Right forelimb (tissue), 1 donor: Measurements from ENCODE around the gene FBXL13.
"Not testable (repeated sequence)": the region's sequence is repeated elsewhere in the genome, so short reads cannot be mapped to it uniquely, and the experiment has no call there.

ENCODE experiments used
- DNase-seq: peaks from one replicate; pipeline ENCODE4 v3.0.0-alpha.2; 2018

Gene FBXL13

DNA sequence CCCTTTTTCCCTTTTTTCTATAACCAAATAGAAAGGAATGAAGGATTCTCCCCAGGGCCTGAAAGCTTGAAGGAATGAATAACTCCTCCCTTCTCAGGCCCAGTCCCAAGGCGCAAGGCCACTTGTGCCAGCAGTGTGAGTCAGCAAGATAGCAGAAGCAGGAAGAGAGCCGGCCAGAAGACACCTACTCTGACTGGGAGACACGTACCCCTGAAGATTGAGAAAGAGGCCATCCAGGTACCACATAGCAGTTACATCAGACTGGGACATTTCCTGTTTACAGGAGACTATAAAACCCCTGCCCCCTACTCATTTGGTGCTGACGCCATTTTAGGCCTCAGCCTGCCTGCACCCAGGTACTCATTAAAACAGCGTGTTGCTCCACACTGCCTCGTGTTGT lies 96.3 kb downstream of the FBXL13 start:
- no peak for DNase-seq

DNA sequence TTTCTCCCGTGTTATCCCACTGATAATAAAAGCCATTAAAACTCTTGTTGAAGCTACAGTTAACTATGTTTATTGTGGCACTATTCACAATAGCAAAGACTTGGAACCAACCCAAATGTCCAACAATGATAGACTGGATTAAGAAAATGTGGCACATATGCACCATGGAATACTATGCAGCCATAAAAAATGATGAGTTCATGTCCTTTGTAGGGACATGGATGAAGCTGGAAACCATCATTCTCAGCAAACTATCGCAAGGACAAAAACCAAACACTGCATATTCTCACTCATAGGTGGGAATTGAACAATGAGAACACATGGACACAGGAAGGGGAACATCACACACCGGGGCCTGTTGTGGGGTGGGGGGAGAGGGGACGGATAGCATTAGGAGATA lies 97.0 kb downstream of the FBXL13 start:
- DNase-seq = not testable (repeated sequence)

DNA sequence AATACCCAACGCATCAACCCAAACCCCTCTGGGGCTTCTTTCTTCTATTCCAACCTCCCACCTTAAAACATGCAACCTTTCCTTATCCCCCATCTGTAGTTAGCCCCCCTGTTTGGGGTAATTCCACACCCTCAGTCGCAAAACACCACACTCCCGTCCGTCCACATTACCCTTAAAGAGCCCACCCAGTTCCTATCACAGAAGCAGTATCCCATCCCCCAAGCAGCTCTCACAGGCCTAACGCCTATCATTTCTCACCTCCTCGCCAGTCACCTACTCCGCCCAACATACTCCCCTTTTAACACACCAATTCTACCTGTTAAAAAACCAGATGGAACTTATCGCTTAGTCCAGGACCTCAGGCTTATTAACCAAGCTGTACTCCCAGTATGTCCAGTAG lies 98.1 kb downstream of the FBXL13 start:
- no peak for DNase-seq

DNA sequence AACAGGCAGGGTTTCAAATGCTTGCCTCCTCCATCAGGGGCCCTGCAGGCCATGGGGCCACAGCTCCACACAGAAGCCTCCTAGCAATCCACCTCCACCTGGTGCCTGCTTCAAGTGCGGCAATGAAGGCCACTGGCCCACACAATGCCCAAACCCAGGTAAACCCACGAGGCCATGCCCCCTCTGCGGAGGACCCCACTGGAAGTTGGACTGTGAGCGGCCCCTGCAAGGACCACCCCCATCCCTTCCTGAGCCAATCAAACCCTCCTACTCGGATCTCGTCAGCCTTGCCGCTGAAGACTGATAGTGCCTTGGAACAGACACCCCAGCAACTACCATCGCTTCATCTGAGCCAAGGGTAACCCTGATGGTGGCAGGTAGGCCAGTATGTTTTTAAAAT lies 98.7 kb downstream of the FBXL13 start:
- no peak for DNase-seq

DNA sequence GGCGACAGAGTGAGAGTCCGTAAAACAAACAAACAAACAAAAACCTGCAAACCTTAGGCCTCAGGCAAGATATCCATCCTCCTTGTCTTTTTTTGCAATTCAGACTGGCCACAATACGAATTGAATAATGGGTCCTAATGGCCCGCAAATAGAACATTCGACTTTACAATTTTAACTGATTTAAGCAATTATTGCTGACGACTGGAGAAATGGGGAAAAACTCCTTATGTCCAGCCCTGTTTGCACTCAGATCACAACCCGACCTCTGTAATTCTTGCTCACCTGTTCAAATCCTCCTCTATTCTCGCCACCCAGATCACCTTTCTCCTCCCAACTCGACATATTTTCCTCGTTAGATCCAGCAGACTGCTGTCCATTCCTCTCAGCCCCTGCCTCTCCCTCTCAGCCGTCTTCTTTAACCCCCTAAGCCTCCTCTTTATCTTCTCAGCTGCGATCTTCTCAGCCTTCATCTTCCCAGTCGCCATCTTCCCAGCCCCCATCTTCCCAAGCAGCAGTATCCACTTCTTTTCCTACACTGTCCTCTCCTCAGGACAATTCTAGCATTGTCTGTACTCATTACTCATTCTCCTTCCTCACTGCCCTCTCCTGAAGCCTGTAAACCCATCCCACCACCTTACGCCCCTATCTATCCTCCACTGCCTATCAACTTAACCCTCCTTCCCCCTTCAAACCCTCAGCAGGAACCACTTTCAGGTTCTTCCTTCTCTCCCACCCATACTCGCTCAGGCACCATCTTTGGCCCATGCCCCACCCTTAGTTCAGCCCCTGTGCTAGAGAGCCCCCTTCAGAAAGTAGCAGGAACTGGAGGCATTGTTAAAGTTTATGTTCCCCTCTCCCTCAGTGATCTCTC lies 100.0 kb downstream of the FBXL13 start:
- no peak for DNase-seq

DNA sequence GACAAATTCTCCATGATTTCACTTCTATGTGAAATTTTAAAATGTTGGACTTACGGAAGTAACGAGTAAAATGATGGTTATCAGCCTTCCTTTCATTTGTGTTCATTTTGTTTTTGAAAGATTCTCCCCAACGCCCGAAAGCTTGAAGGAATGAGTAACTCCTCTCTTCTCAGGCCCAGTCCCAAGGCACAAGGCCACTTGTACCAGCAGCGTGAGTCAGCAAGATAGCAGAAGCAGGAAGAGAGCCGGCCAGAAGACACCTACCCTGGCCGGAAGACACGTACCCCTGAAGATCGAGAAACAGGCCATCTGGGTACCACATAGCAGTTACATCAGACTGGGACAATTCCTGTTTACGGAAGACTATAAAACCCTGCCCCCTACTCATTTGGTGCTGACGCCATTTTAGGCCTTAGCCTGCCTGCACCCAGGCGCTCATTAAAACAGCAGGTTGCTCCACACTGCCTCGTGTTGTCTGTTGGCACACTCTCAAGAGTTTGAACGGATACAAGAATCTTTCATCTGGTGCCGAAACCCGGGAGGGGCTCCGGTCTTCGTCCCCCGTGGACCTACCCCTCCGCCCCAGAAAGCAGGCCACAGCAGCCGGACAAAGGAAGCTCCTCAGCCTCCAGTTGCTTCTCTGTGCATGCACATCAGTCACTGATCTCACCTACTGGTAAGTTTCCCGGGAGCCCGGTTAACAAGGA lies 101.3 kb downstream of the FBXL13 start:
- no peak for DNase-seq

DNA sequence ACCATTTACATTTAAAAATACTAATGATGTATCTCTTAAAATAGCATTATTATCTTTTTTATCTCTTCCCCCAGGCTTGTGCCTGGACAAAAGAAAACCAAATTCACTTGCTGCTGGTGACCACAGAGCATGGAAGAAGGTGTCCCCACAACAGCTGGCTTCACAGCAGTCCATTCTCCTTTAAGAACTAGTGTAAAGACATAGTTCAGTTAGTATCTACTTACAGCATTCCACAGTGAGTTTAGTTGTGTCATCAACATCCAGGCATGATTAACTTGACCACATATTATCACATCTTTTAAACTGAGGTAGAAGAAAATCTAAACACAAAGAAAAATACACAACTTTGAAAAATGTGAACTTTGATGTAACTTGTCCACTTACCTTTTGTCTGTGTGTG lies 106.8 kb downstream of the FBXL13 start:
- no peak for DNase-seq

DNA sequence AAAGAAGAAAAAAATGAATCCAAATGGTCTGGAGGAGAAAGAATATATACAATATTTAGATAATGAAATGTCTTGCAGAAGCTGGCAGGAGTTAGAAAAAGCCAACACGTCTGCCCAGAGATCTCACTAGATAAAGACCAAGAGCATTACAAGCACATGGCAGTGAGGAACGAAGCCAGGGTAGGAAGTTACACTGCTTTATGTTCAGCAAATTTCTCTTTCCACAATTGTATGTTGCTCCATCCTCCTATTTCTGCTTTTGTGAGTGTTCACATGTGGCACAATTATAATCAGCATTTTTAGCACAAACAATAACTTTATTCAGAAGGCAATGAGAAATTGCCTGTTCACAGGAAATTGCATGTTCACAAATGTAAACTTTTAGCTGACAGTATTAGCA lies 108.1 kb downstream of the FBXL13 start:
- no peak for DNase-seq

DNA sequence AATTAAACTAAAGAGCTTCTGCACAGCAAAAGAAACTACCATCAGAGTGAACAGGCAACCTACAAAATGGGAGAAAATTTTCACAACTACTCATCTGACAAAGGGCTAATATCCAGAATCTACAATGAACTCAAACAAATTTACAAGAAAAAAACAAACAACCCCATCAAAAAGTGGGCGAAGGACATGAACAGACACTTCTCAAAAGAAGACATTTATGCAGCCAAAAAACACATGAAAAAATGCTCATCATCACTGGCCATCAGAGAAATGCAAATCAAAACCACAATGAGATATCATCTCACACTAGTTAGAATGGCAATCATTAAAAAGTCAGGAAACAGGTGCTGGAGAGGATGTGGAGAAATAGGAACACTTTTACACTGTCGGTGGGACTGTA lies 112.6 kb downstream of the FBXL13 start:
- not testable (repeated sequence) for DNase-seq

DNA sequence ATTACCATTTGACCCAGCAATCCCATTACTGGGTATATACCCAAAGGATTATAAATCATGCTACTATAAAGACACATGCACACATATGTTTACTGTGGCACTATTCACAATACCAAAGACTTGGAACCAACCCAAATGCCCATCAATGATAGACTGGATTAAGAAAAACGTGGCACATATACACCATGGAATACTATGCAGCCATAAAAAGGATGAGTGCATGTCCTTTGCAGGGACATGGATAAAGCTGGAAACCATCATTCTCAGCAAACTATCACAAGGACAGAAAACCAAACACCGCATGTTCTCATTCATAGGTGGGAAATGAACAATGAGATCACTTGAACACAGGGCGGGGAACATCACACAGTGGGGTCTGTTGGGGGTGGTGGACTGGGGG lies 116.6 kb downstream of the FBXL13 start:
- not testable (repeated sequence) for DNase-seq

DNA sequence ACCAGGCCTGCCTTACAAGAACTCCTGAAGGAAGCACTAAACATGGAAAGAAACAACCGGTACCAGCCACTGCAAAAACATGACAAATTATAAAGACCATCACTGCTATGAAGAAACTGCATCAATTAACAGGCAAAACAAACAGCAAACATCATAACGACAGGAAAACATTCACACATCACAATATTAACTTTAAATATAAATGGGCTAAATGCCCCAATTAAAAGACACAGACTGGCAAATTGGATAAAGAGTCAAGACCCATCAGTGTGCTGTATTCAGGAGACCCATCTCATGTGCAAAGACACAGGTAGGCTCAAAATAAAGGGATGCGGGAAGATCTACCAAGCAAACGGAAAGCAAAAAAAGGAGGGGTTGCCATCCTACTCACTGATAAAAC lies 120.2 kb downstream of the FBXL13 start:
- DNase-seq = not testable (repeated sequence)

DNA sequence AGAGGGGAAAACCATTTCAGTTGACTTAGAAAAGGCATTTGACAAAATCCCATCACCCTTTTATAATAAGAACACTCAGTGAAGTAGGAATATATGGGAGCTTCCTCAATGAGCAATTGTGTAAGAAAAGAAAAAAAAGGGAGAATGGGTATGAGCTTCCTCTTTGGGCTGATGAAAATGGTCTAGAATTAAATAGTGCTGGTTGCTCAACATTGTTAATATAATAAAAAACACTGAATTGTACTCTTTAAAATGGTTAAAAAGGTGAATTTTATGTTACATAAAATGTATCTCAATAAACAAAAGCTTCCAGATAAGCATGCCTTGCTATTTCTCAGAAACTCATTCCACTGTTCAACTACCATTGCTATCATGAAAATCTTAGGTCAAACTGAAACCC lies 121.2 kb downstream of the FBXL13 start:
- DNase-seq = no peak

DNA sequence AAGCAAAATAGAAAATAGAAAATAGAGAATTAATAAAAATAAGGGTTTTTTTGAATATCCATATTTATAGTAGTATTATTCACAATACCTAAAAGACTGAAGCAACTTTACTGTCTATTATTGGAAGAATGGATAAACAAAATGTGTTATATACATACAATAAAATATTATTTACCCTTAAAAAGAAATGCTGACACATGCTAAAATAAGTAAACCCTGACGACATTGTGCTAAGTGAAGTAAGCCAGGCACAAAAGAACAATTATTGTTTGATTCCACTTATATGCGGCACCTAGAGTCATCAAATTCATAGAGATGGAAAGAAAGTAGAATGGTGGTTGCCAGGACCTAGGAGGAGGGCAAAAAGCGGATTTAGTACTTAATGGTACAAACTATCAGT lies 122.8 kb downstream of the FBXL13 start:
- no peak for DNase-seq

DNA sequence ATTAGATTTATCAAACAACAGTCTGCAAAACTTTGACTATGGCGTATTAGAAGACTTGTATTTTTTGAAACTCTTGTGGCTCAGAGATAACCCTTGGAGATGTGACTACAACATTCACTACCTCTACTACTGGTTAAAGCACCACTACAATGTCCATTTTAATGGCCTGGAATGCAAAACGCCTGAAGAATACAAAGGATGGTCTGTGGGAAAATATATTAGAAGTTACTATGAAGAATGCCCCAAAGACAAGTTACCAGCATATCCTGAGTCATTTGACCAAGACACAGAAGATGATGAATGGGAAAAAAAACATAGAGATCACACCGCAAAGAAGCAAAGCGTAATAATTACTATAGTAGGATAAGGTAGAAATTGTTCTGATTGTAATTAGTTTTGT lies 130.4 kb downstream of the FBXL13 start:
- DNase-seq = no peak

DNA sequence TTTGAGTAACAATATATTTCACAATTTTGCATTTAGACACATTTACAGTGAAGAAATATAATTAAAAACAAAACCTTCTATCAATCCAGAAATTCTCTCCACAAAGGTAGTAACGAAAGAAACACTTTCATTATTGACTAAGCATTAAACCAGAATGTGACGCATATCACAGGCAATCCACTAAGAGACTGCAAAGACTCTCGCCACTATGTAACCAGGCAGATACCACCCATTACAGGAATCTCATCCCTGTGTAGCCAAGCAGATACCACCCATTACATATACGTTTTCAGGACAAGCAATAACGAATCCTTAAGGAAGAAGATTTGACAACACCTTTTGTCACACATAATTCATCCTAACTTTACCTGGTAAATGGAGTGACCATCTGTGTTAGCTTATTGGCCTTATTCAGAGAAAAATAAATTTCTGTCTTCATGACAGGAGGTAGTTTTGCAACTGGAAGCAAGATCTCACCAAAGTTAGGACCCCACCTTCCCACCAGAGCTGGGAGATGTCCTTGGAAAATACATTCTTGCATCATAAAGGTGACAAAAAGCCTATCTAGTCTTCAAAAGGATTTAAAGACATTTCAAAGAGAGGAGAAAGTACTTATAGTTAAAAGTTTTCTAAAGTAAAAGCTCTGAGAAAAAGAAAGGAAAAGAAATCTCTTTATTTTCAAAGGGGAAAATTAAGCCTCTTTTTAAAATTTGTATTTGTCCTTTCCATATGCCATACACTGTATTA lies 131.0 kb downstream of the FBXL13 start:
- no peak for DNase-seq

DNA sequence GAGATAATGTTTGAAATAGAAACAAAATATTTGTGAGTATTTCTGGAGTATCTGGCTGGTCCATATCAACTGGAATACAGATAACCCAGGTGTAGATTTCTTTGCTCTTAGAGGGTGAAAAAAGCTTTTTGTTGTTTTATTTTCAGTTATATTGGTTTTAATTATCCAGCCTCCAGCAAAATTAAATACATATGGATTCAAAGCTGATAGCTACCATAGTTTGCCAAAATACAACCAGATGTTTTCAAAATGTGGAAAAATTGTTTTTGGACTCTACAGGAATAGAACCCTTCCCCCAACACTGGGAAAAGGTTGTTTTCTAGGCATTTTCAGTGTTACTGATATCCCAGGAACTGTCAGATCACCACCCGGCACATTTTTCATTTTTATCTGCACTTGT lies 131.7 kb downstream of the FBXL13 start:
- DNase-seq = no peak

DNA sequence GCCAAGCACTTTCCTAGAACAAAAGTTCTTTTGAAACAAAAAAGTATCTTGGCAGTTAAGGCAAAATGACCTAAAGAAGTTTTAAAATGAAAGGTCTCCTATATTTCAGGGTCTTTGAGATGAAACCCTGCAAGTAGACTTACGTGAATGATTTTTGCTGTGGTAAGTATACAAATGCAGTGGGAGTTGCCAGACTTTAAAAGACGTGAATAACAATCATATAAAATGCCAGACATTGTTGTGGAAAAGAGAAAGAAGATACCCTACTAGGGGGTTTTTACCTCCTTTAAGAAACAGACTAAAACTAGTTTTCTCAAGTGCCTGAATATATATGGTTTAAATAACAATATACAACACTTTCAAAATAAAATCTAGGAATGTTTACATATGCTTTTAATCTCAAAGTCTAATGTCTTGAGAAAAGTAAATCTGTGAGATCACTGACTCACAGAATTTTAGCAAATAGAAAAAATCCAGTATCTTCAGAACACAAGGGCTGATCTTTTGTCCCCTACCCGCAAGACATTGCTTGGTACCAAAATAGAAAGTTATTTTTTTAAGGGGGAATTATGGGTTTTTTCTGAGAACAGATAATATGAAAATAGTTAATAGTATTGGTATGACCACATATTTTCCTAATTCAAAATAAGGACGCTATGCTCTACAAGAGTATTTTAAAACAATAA lies 132.3 kb downstream of the FBXL13 start:
- no peak for DNase-seq

DNA sequence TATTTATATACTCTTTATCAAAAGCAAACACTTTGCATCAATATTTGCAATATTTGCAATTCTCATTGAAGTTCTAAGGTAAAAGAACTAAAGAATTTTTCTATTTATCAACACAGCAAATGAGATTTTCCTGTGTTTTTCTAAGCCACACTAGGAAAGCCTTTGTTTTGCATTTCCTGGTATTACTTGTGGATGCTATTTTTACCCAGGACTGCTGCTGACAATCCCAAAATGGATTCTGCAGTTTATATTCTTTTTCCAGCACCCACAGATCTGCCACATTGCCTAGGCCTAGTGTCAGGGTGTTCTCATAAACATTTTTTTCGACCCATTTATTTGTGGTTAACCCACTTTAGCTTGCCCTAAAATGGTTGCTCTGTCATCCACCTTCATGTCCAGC lies 135.9 kb downstream of the FBXL13 start:
- DNase-seq = no peak

DNA sequence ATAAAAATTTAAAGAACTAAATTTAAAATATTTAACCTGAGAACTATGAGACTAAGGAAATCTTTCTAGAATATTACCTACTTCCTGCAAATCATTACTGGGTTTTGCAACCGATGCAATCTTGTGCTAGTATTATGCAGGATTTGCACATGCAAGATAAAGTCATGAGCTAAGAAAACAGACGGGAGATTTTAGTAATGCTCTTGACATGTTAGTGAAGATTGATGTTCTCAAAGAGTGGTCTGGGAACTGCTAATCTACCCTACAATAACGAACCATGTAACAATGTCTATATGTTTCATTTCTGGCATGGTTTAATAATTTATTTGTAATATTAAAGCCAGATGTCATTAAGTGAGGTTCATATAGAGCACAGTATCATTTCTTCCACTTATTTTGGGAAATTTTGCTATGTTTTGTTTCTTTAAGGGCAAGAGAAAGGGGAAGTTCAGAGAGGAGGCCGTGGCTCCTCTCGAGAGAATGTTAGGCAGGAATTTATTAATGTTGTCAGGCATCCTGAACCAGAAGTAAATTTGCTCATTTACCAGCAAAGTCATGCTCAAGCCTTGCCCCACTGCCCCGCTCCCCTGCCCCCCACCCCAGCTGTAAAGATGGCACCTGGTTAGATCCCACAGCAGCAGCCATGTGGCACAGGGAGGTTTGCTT lies 139.0 kb downstream of the FBXL13 start:
- DNase-seq = no peak

DNA sequence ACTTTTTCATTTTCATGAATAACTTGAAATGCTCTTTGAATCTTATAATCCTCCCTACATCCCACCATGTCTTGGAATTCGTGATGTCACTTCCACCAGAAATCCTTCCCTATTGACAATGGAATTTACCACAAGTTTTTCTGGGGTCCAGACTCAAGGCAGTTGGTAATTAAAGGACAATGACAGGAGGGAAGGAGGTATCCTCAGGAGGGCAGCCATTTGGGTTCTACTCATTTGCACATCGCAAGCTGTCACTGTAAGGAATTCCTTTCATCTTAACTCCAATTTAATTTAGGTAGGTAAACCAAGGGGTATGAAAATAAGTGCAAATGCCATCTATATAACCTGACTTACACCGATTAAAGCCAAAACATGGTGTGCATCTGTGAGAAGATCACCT lies 139.9 kb downstream of the FBXL13 start:
- no peak for DNase-seq

DNA sequence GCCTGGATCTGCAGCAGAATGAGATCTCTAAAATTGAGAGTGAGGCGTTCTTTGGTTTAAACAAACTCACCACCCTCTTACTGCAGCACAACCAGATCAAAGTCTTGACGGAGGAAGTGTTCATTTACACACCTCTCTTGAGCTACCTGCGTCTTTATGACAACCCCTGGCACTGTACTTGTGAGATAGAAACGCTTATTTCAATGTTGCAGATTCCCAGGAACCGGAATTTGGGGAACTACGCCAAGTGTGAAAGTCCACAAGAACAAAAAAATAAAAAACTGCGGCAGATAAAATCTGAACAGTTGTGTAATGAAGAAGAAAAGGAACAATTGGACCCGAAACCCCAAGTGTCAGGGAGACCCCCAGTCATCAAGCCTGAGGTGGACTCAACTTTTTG lies 140.4 kb downstream of the FBXL13 start:
- no peak for DNase-seq

DNA sequence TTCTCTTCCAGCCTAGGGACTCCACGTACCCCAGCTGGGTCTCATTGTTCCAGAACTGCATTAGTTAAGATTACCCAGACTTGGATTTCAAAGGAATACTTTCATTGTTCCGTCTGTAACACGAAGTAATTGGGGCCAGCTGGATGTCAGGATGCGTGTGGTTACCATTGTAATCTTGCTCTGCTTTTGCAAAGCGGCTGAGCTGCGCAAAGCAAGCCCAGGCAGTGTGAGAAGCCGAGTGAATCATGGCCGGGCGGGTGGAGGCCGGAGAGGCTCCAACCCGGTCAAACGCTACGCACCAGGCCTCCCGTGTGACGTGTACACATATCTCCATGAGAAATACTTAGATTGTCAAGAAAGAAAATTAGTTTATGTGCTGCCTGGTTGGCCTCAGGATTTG lies 140.8 kb downstream of the FBXL13 start:
- DNase-seq = peak; percentile 73

DNA sequence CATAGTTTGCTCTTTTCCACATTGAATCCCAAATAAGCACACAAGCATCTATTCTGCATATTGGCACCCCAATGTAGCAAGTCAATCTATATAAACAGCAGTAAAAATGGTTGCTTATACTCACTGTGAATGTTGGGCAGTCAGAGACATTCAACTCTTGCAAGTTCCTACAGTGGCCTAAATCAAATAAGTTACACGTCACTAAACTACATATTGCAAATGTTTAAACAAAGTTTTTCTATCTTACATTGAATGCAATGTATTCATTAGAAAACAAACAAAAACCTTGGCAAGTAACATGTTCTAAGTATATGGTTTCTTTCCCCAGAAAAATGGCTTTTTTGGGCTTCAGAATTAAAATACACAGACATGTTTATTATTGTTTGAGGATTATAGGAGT lies 142.8 kb downstream of the FBXL13 start:
- DNase-seq = no peak
